Skeletal muscle satellite cell (primary cell): ENCODE data around the gene PTOV1. TPM values are rescaled to one million over a fixed set of nuclear protein-coding genes. Genes with fewer than 3 reads are reported as not detected.

Experiments used
- H3K27me3 ChIP-seq: 2 replicates; pipeline ENCODE4 v1.7.0; 2013; ENCODE audit warnings: low read length; ENCODE audit not compliant: control insufficient read depth, insufficient read depth
- H3K36me3 ChIP-seq: 2 replicates; pipeline ENCODE4 v1.7.0; 2013; ENCODE audit warnings: mild to moderate bottlenecking, control low read depth, low read length; ENCODE audit not compliant: insufficient read depth
- H3K4me1 ChIP-seq: 2 replicates; pipeline ENCODE4 v1.7.0; 2013; ENCODE audit warnings: low read length; ENCODE audit not compliant: control insufficient read depth, insufficient read depth
- H3K4me2 ChIP-seq: 2 replicates; pipeline ENCODE4 v1.7.0; 2013; ENCODE audit warnings: mild to moderate bottlenecking, low read length
- H3K4me3 ChIP-seq: 2 replicates; pipeline ENCODE4 v1.7.0; 2013; ENCODE audit warnings: low read length
- H3K9ac ChIP-seq: 2 replicates; pipeline ENCODE4 v1.7.0; 2013; ENCODE audit warnings: mild to moderate bottlenecking, low read depth, low read length, moderate library complexity
- H3K9me3 ChIP-seq: replicated peaks from 2 replicates; pipeline ENCODE4 v1.7.0; 2013; ENCODE audit warnings: mild to moderate bottlenecking, control low read depth, low read length
- small RNA-seq: library from RNA; depleted of rRNA; stranded (forward); fragments of <200 nt; gene quantifications from one replicate; pipeline ENCODE3, GENCODE V24; 2012

The PTOV1 gene

DNA sequence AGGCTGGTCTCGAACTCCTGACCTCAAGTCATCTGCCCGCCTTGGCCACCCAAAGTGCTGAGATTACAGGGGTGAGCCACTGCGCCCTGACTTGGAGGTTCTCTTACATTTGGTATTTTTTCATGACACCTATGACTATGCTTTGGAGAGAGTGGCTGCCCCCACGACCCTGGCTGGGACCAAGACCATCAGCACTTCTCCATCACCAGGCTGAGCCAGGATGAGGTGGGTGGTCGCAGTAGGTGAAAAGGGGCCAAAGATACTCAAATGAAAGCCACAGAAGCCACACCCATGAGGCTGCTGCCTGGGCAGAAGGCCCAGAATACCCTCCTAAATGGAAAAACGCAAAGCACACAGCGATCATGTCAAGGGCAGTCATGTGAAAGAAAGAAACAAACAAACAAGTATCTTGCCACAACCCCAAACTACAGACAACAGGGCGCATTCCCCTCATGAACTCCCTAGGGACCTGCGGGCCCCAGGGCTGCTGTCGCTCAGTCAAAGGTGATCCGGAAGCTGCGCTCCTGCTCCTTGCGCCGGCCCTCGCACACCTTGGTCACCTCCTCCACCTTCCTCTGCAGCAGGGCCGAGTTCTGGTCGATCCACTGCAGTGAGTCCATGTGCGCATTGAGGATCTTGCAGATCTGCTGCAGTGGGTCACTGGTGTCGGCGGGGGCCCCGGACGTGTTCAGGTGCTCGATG is 56.9 kb downstream of the PTOV1 start:
- H3K4me1 ChIP-seq, result no peaks in the 10 kb centered on the region
- H3K27me3 ChIP-seq, result no peaks in the 10 kb centered on the region
- no peaks in the 10 kb centered on the region for H3K9me3 ChIP-seq
- no peak overlapping the region for H3K4me3 ChIP-seq
- no peak overlapping the region for H3K9ac ChIP-seq
- peaks cover 39% of the 10 kb centered on the region for H3K36me3 ChIP-seq
- H3K4me2 ChIP-seq, result no peak overlapping the region

DNA sequence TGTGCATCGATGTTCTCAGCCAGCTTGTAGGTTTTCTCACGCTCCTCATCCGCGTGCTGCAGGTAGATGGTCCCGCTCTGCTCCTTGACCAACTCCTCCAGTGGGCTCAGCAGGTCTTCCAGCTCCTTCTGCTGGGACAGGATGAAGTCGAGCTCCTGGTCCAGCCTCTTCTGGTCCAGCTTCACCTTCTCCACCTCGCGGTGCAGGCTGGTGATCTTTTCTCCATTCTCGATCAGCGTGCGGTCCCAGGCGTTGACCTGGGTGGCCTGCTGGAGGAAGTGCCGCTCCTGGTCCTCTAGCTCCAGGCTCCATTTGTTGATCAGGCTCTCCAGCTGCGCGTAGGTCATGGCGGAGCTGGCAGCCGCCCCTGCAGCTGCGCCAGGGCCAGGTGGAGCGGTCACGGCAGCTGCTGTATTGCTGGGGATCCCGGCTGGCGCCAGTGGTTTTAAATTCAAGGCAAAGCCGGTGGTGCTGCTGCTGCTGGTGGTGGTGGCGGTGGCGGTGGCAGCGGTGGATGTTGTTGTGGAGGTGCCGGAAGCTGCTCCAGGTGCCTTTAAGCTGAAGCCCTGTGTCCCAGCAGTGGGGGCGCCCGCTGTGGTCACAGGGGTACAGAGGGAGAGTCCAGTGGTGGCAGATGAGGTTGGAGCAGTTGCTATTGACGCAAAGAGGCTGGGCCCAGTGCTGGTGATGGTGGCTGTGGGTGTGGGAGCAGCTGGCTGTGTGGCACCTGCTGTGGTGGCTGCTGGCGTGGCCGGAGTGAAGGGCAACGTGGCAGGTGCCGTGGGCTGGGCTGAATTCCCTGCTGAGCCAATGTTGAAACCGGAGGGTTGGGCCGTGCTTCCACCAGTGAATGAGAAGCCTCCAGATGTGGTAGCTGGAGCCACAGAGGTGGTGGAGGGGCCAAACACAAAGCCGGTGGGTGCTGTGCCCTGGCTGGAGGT is 57.8 kb downstream of the PTOV1 start:
- no peaks in the 10 kb centered on the region for H3K27me3 ChIP-seq
- no peak overlapping the region for H3K4me2 ChIP-seq
- H3K9me3 ChIP-seq, result no peaks in the 10 kb centered on the region
- peaks cover 47% of the 10 kb centered on the region for H3K36me3 ChIP-seq
- no peak overlapping the region for H3K9ac ChIP-seq
- H3K4me3 ChIP-seq, result no peak overlapping the region
- H3K4me1 ChIP-seq, result no peaks in the 10 kb centered on the region

DNA sequence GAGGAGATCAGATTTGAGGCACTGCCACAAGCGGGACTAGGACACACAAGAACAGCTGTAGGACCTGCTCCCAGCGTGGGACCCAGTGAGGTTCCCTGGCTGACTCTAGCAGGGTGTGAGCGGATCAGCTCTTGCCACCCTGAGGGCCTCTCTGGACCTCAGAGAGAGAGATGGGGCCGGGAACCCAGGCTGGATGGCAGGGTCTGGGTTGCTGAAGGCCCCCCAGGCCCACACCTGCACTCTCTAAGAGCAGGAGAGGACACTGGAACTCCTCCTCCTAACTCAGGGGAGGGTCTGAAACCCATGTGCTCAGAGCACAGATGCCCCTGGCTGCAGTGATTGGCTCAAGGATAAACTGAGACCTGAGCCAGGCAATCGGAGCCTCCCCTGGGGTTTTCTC is 59.2 kb downstream of the PTOV1 start:
- H3K4me1 ChIP-seq, result no peaks in the 10 kb centered on the region
- H3K9me3 ChIP-seq, result no peaks in the 10 kb centered on the region
- H3K4me2 ChIP-seq, result no peak overlapping the region
- H3K9ac ChIP-seq, result no peak overlapping the region
- H3K4me3 ChIP-seq, result no peak overlapping the region
- no peaks in the 10 kb centered on the region for H3K27me3 ChIP-seq
- peaks cover 55% of the 10 kb centered on the region for H3K36me3 ChIP-seq

Small RNAs within 50 kb of the gene (small RNA-seq; reads per million reads assigned to genes)
- gene MIR4749, result not detected
